Measurements from ENCODE around the gene ABCC6.
A peak's percentile ranks its signal among the peaks of the same experiment; 100 is the strongest.

The ABCC6 gene

DNA sequence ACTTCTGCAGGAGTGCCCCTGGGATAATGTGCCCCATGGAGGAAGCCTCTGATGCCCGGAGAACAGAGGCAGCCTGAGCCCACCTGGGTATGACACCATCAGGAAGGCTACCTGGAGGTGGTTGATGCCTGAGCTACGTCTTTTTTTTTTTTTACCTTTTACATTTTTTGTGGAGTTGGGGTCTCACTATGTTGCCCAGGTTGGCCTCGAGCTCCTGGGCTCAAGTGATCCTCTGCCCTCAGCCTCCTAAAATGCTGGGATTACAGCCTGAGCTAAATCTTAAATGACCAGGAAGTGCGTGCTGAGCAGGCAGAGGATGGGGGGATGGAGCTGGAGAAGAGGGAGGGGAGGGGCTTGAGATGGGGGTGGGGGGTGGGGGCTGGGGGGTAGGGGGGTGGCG is 32.7 kb downstream of the ABCC6 start:
- DNase-seq (ENCODE audit: low read depth) = no peak
- TF ChIP-seq, protein P1, sequence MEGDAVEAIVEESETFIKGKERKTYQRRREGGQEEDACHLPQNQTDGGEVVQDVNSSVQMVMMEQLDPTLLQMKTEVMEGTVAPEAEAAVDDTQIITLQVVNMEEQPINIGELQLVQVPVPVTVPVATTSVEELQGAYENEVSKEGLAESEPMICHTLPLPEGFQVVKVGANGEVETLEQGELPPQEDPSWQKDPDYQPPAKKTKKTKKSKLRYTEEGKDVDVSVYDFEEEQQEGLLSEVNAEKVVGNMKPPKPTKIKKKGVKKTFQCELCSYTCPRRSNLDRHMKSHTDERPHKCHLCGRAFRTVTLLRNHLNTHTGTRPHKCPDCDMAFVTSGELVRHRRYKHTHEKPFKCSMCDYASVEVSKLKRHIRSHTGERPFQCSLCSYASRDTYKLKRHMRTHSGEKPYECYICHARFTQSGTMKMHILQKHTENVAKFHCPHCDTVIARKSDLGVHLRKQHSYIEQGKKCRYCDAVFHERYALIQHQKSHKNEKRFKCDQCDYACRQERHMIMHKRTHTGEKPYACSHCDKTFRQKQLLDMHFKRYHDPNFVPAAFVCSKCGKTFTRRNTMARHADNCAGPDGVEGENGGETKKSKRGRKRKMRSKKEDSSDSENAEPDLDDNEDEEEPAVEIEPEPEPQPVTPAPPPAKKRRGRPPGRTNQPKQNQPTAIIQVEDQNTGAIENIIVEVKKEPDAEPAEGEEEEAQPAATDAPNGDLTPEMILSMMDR (IDR thresholded peaks at IDR 0.05; ENCODE audit: low read depth, low read length, missing control alignments) = no peak
- no peak overlapping the region for H3K4me3 ChIP-seq (ENCODE audit: low read depth, low read length)

DNA sequence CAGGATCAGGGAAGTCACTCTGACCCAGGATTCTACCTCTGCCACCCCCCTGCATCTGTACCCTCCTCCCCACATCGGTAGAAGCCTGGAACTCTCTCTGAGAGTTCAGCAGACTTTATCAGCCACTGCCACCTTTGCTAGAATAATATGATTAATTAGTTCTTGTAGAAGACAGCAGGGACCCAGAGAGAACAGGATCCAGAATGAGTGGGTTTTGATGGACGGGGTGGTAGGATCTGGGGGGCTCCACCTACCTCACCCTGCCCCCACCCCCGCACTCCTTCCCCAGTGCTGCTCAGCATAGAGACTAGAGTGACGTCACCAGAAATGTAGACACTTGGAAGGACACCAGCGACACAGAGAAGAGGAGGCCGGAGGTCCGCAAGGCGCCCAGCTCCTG is 33.5 kb downstream of the ABCC6 start:
- TF ChIP-seq, protein P1 (IDR thresholded peaks at IDR 0.05; ENCODE audit: low read depth, low read length, missing control alignments) = no peak
- H3K4me3 ChIP-seq (ENCODE audit: low read depth, low read length) = no peak overlapping the region
- no peak for DNase-seq (ENCODE audit: low read depth)

DNA sequence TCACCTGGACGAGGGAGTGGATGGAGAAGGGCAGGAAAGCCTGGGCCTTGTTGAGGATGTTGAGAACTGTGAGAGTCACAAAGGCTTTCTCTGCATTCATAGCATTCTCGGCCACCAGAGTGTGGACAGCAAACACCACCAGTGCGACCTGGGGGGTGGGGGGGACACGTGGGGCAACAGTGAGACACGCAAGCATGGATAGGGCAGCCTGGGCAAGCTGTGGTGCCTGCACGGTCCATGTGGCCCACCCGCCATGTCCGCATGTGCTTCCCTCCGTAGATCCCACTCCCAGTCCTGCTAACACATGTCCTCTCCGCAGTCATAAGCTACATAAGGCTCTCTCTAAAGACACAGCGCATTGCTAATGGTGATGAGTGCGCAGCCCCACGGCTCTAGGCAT is 34.5 kb downstream of the ABCC6 start:
- H3K4me3 ChIP-seq (ENCODE audit: low read depth, low read length) = no peak overlapping the region
- TF ChIP-seq, protein P1 (IDR thresholded peaks at IDR 0.05; ENCODE audit: low read depth, low read length, missing control alignments) = no peak
- no peak for DNase-seq (ENCODE audit: low read depth)

DNA sequence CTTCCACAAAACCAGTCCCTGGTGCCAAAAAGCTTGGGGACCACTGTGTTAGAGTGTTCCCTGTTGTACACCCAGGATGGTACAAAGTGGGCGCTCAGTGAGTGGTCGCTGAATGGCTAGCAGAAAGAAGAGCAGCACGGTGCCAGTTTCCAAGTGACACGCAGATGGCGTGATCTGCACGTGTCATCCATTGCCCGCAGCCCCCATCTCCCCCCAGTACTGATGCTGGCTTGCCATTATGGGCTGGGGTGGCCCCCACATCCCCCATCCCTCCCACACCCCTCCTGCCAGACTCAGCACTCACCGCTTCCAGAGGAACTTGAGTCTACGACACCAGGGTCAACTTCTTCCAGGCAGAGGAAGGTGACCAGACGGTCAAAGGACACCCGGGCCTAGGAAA is 36.5 kb downstream of the ABCC6 start:
- TF ChIP-seq, protein P1 (IDR thresholded peaks at IDR 0.05; ENCODE audit: low read depth, low read length, missing control alignments) = no peak
- DNase-seq (ENCODE audit: low read depth) = no peak
- H3K4me3 ChIP-seq (ENCODE audit: low read depth, low read length) = no peak overlapping the region

DNA sequence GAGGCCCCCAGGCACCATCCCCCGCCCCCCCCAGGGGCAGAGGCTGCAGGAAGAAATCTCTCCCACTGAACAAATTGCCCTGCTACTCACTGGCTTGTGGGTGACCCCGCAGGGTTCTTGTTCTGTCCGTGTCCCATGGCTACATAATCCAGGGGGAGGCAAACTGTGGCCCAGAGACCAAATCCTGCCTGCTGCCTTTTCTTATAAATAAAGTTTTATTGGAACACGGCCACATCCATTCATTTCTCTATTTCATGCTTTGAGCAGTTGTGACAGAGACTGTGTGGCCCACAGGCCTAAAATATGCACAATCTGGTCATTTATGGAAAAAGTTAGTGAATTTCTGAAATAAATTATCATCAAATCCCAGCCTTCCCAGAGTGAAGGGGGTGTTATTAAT is 38.2 kb downstream of the ABCC6 start:
- DNase-seq (ENCODE audit: low read depth) = no peak
- TF ChIP-seq, protein P1 (IDR thresholded peaks at IDR 0.05; ENCODE audit: low read depth, low read length, missing control alignments) = no peak
- no peak overlapping the region for H3K4me3 ChIP-seq (ENCODE audit: low read depth, low read length)

DNA sequence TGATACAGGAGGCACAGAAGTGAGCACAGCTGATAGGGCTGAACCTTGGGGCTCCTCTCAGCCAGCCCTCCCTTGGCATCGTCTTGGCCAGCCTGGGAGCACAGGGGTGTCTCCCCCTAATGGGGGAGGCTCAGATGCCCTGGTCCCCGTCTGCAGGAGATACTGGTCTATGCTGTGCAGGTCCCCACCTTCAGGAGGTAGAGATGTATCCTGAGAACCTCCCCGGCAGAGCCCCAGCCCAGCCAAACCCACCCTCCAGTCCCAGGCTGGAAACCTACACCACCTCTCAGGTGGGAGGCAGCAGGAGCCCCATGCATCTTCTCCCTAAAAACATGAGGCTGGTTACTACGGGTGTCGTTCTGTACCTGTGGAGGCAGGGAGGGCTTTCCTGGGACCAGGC is 38.7 kb downstream of the ABCC6 start:
- no peak for DNase-seq (ENCODE audit: low read depth)
- H3K4me3 ChIP-seq (ENCODE audit: low read depth, low read length) = no peak overlapping the region
- TF ChIP-seq, protein P1 (IDR thresholded peaks at IDR 0.05; ENCODE audit: low read depth, low read length, missing control alignments) = no peak

DNA sequence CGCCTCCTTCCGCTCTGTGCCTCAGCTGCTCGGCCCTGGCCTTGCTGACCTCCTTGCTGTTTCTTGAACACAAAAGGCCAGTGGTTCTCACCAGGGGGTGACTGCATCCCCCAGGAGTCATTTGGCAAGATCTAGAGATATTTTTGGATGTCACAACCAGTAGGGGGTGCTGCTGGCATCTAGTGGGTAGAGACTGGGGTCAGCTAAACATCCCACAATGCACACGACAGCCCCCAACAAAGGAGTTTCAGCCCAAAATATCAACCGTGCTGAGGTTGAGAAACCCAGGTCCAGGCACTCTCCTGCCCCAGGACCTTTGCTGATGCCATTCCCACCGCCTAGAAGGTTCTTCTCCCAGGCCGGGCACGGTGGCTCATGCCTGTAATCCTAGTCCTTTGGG is 39.7 kb downstream of the ABCC6 start:
- DNase-seq (ENCODE audit: low read depth) = no peak
- H3K4me3 ChIP-seq (ENCODE audit: low read depth, low read length) = no peak overlapping the region
- TF ChIP-seq, protein P1 (IDR thresholded peaks at IDR 0.05; ENCODE audit: low read depth, low read length, missing control alignments) = peak; percentile 41

All from GM12864 (cell line).